KBM-7 (cell line): Measurements from ENCODE around the gene TIMM22.
"Not testable (repeated sequence)": the region's sequence is repeated elsewhere in the genome, so short reads cannot be mapped to it uniquely, and the experiment has no call there.

ENCODE experiments used
- DNase-seq: peaks from one replicate; pipeline ENCODE4 v3.0.0-alpha.2; 2015
- in situ Hi-C: fragments of 300-500 bp; cut with MboI; formaldehyde crosslinking; loops from 2 replicates; pipeline ENCODE4 v1.14.3; 2020; ENCODE audit warnings: low sequenced_read_pairs, low pct_unique_long_range_greater_than_20kb, mixed read lengths

TIMM22 gene

DNA sequence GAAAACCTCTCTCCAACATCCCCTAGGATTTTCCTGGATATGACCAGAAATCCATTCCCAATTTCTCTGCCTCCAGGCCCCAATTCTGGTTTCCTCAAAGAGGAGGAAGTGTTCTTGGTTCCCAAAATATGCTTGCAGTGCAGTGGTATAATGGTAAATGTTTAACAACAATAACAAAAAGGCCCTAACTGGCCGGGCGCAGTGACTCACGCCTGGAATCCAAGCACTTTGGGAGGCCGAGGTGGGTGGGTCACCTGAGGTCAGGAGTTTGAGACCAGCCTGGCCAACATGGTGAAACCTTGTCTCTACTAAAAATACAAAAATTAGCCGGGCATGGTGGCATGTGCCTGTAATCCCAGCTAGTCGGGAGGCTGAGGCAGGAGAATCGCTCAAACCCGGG lies 1.6 kb upstream of the TIMM22 start:
- in situ Hi-C loops, DNase-seq: not testable (repeated sequence)

DNA sequence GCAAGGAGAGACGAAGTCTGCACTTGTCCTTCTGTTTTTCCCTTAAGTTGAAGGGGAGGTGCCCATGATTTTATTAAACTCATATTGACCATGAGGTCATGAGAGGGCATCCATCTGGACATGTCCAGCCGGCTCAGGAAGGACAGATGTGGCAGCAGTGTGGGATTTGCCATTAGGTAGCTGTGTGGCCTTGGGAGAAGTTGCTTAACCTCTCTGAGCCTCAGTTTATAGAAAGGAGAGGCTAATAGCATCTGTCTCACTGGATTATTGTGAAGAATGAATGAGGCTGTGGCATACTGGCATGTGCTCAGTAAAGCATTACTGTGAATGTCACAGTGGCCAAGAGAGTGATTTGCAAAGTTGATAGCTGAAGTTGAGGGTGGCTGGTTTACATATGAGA lies 1.2 kb downstream of the TIMM22 start:
- DNase-seq: no peak
- in situ Hi-C loops: no loop called here

DNA sequence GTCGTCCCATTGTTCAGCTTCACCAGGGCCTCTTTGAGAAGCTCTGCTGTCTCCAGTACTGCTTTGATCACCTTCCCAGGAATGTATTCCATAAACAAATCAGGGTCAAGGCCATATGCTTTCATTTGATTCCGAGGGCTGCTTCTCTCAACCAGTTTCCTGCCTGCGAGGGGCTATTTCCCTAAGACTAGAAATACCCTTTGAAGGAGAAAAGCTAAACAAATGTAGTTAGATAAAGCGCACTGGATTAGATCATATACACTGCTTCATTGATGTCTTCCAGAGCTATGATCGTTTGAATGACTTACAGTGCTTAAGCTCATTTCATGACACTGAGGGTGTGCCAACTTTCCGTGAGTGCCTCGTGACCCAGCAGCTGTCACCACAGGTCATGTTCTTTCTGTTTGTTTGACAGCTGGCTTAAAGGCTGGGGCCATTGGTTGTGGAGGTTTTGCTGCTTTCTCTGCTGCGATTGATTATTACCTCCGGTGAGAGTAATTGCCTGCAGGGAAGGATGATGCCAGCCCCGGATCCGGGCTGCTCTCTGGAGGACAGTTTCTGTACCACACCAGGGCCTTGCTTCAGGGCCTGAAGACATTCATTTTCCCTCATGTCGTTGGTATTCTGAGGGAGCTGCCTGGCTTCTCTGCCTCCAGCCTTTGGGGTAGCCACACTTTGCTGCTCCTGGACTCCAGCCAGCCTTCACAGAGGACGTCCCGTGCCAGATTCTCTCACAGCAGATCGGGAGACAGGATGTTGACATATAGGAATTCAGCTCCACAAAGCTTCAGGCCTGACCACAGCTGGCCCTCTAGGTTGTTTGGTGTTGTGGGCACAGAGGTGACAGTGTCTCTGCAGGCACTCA lies 3.9 kb downstream of the TIMM22 start:
- DNase-seq: no peak

DNA sequence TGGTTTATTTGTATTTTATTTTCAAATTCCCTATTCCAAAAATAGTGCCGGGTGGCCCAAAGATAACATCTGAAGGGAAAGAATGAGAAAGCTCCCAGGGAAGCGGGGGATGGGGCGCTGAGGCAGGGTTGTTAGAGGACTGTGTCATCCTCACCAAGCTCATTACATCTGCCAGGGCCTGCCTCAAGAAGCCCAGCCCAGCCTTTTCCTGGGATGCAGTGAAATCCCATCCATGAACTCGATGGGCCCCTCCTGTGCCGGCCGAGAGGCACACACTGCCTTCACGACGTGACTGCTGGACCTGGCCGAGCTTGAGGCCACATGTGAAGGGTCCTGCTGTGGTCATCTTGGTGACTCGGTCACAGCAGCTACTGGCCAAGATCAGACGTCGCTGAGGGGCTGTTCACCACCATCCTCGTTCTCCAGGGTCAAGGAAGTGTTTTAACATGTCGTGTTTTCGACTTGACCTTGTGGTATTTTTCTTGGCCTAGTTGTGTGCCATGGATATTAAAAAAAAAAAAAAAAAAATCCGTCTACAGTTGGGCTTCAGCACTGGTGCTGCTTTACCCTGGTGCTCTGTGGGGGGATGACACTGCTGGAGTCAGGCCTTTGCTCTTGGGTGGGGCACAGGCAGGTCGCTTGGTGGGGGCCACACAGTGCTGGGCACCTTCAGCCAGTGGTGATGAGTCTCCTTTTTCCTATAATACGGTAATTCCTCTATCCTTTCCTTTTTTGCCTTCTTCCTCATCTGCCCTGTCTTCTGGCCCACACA lies 4.9 kb downstream of the TIMM22 start:
- in situ Hi-C loops: no loop called here
- DNase-seq: no peak

More for the DNA sequence above, 3.9 kb downstream of the TIMM22 start:
- in situ Hi-C loops: no loop called here

DNA sequence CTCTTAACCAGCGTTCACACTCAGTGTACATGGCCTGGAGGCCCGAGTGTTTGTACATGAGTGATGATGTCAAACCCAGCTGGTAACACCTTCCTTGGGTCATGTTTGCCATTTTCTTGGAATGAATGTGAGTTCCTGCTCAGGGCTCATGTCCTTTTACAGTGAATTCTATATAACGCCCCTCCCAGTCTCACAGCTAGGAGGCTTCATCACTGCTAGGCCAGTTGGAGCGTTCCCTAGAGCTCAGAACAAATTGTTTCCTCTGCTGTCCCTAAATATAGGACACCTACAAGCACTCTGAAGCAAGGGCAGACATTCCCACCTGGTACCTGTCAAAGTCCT lies 5.5 kb downstream of the TIMM22 start:
- DNase-seq: no peak
- in situ Hi-C loops: no loop called here

DNA sequence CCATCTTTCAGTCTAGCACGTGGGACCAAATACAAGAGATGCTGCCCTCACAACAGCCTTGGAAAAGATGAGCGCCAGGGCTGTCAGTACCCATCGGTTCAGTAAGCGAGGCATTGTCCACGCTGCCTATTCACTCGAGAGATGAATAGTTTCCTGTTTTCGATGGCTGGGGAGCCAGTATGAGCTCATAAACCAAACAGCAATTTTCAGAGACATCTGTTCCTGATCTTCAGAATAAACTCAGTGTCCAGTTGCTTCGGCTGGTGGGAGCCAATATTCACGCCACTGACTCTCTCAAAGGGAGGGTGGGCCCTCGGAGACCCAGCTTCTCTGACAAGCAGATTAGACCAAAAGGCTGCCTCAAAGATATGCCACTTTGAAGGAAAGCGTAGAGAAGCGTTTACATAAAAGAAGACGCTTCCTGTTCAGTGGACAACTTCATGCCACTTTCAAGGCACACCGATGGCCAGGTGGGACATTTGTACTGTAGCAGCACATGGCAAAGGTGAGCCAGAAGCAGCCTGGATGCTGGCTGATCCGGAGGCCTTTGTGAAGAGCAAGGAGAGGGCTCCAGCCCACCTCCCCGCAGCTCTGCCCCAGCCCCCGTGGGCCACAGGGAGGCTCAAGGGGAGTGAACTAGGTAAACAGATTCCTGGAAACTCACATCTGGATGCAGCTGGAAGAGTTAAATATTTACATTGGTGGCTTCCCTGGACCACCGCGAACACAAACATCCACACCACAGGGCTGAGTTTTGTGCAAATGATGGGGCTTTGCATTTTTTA lies 6.0 kb downstream of the TIMM22 start:
- DNase-seq: no peak
- in situ Hi-C loops: no loop called here

DNA sequence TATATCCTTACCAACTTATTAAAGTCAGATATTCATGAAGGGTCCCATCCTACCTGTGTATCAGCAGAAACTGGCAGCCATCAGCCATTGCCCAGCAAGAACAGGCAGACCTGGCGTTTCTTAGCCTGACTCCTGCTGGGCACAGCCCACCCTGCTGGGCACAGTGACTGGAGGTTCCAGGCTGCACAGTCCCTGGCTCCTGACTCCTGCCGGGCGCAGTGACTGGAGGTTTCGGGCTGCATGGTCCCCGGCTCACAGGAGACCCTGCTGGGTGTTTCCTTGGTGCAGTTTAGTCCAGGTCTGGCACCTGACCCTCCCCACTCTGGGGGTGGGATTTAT lies 6.7 kb downstream of the TIMM22 start:
- in situ Hi-C loops: no loop called here
- no peak for DNase-seq

DNA sequence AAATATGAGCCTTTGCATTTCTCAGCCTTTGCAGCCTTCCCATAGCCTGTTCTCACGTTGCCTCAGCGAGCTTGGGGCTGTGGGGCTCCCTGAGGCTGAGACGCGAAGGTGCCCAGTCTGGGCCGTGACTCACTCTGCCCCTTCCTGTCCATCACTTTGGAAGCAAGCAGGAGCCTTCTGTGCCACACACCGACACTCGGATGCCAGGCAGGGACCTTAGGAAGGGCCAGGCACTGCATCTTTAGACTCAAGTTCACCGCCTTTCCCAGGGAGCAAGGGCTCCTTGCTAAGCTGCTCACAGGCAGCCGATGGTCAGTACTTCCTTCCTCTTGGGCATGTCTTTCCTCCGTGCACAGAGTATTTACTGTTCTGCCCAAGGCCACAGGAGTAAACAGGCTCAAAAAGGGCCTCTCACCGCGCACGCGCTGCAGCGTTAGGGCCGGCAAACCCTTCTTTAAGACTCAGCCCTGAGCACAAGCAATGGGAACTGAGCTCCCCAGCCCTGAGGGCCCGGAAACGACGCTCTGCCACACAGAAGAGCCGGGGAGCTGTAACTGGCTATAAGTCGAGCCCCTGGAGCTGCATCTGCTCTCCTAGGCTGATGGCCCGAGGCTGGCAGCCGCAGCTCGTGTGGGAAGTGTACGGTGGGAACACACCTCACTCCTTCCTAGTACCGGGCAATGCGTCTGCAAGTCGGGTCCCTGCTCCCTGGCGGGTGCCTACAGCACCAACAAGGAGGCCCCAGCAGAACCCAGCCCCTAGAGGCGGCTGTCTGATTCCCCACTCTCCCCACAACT lies 7.2 kb downstream of the TIMM22 start:
- DNase-seq: no peak
- in situ Hi-C loops: no loop called here

DNA sequence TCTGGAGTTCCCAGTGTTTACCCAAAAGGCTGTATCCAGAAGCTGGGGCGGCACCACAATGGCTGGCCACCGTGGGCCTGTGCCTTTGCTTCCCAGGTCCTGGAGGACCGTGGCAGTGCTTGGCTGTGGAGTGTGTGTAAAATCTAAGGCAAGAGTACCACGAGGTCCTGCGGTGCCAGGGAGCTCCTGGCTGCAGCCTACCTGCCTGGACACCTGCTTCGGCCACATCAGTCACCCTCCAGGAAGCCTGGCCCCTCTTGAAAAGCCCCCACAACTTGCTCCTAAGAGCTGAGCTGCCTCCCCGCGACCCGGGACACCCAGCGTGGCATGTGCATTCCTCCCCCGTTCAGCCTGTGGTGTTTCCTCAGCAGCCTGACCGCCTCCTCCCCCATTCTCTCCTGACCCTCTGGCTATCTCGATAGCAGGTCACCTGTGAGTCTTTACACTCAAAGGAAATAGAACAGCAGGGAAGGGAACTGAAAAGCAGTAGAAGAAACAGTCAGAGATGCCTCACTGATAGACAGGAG lies 7.9 kb downstream of the TIMM22 start:
- DNase-seq: no peak
- in situ Hi-C loops: no loop called here

DNA sequence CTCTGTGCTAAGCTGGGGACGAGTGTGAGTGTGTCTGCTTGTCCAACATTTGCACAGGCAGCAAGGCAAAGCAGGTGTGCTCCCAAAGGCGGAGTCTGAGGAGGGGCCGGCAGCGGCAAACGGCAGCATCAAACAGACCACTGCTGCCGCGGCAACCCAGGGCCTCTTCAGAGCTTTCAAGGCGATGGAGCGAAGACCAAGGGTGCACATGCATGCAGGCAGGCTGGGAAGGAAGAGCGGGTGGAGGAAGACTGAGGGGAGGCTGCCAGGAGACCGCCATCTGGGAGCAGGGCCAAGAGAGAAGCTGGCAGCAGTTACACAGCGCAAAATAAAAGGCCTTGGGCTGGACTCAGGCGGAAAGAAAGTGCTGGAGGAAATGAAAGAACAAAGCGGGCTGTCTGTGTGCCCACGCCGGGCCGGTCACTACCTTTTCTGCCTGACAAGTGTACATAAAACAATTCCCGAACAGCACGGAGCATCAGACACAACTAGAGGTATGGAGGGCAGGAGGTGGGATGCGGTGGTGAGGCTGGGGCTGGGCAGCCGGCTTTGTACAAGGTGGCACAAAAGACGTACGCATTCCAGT lies 8.5 kb downstream of the TIMM22 start:
- in situ Hi-C loops: no loop called here
- no peak for DNase-seq

DNA sequence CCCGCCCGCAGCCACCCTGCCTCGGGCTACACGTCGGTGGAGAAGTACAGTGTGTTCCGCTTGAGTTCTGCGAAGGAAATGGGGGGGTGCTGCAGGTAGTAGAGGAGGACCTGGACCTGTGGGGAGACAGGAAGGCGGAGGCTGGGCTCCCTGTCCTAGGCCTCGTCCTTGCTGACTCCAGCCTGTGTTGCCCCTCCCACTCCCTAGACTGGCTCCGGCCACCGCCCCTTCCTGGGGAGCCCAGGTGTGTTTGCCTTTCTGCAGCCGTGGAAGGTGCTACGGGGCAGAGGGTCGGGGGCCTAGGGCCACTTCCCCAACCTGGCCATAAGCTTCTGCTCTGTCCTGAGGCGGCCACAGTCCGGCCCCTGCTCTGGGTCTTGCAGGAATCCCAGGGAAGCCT lies 9.1 kb downstream of the TIMM22 start:
- in situ Hi-C loops: no loop called here
- no peak for DNase-seq

DNA sequence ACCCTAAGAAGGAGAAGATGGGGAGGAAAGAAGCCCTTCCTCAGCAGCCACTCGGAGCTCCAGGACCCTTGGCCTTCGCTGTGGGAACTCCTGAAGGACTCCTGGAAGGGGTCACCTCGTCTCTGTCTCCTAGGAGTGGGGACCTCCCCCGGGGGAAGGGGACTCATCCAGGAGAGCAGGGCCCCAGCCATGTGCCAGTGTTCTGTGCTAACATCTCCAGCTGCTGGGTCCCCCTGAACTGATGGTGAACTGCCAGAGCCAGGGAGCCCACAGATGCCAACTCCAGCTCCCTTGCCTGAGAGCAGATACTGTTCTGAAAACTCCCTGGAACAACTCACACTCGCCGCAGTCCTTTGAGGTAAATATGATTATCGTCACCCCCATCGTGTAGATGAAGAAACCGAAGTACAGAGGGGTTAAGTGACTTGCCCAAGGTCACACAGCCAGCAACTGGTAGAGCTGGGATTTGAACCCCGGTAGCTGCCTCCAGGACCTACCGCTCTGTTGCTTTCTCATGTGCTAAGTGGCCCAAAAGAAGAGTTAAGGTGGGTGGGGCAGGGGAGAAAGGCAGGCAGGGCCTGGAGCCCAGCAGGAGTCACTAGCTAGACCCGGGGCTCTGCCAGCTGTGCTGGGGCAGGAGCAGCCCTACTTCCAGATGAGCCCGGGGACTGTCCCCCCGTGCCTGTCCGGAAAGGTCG lies 10.5 kb downstream of the TIMM22 start:
- in situ Hi-C loops: no loop called here
- no peak for DNase-seq

DNA sequence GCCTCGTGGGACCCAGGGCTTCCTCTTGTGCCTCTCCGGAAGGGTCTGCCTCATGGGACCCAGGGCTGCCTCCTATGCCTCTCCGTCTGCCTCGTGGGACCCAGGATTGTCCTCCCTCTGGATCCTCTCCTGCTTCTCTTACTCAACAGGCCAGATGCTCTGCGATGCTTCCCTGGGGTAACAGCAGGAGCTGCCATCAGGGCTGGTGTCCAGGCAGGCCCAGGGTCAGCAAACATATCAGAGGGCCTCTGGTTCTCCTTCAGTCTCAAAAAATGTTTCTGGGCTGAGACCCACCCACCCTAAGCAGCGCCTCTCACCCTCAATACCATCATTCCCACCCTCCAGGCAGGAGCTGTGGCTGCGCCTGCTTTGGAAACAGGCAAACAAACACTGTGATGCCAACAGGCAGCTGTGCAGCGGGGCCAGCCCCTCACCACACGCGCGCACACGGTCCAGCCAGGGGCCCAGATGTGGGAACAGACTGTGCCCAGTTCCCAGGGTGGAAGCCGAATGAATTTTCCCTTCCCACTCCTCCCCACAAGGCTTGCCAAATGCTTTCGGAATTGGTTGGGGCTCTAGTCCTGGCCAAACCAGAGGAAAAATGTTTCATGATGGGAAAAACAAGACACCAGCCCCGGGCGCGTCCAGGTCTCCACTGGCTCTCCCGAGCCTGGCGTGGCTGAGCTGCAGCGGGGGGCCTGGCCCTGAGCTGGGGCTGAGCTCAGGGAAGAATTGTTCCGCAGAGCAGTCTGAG lies 11.3 kb downstream of the TIMM22 start:
- no peak for DNase-seq
- in situ Hi-C loops: no loop called here

DNA sequence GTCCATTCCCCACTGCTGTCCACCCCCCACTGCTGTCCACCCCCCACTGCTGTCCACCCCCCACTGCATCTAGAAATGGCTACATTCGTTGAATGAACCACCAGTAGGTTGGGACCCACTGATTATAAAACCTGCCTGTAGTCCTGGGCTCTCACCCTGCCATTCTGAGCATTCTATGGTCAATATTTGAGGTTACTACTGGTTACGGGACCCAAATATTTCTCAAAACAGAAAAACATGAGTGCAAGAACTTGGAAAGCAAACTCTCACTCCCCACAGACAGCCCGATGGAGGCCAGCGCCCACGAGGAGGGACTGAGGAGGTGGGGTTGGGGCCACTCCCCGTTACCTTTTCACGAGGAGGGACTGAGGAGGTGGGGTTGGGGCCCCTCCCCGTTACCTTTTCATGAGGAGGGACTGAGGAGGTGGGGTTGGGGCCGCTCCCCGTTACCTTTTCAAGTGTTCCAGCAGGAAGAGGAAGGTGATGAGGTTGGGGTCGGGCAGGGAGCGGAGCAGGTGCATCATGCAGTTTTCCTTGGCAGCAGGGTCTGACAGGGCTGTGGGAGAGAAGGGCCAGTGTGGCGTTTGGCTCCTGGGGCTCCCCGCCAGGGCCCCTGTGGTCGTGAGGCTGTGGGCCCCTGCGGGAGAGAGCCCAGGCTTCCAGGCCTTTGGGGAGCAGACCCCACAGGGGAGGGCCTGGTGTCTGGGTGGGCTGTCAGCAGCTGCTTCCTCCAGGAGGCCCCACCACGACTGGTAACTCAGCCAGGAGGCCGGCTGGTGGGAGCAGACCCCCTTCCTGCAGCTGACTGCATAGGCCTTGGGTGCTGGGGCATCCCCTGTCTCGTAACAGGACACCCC lies 12.5 kb downstream of the TIMM22 start:
- in situ Hi-C loops: no loop called here
- no peak for DNase-seq

DNA sequence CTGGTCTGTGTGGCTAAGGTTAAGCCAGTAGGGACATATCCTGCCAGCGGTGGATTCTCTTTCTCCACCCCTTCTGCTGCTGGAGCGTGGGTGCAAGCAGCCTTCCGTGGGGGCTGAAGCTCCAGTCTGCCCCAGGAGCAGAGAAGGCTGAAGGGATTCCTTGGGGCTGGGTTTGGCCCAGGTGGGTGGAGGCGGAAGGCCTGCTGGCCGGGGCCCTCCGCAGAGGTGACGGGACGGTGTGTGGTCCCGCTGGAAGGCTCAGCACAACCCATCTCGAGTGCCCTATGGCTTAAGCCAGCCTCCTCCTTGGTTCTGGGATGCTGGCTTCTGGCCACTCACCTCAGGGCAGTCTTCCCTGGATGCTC lies 13.1 kb downstream of the TIMM22 start:
- in situ Hi-C loops: no loop called here
- DNase-seq: no peak

DNA sequence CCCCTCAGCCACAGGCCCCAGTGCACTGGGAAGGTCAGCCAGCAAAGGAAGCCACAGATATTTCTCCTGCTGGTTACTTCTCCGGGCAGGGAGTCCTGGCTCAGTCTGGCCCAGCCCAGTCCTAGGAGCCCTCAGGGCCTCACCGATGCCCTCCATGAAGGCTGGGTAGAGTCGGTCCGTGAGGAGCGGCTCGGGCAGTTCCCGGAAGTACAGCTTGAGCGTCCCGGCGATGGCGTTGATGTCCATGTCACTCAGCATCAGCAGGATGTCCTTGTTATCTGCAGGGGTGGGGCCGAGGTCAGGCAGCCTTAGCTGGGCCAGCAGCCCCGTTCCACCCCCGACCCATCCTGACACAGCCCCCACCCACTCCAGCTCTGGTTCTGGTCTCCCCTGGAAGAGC lies 13.7 kb downstream of the TIMM22 start:
- in situ Hi-C loops: no loop called here
- no peak for DNase-seq

DNA sequence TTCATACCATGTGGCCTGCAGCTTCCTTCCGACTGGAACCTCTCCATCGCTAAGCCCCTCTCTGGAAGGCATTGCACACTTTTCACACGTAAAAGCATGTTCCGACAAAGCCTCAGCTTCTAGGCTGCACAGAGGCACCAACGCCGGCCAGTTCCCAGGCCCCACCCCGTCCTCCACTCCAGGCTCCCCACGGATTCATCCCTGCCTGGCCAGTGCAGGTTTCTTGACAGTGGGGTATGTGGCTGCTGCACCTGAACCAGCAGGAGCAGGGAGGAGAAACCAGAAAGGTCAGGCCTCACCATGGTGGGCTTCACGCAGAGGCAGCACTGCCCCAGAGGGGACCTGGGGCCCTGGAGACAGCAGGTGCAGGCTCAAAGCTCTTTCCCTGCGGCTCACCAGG lies 14.2 kb downstream of the TIMM22 start:
- in situ Hi-C loops: no loop called here
- no peak for DNase-seq
